ENCODE data around the gene LPP.

The LPP gene

DNA sequence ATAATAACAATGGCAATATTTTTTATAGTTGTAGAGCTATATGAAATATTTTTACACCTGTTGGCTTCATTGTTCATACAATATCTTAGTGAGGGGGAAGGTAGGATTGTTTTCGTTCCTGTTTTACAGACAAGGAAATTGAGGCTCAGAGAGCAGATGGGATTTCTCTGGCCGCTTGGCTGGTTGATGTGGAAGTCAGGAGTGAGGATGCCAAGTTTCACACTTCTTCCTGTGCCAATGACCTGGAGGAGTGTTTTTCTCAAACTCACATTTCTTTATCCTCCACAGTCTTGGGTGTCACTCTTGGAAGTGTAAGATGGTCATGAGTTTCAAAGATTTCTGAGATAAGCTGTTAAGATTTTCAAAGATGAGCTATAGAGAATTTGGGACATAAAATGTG is 50.6 kb downstream of the LPP start:
- no peak for DNase-seq (ENCODE audit: extremely low spot score)
- ChIA-PET CTCF (no interaction called here), POLR2A (no interaction called here)
- no peak for TF ChIP-seq CTBP1 (IDR thresholded peaks at IDR 0.05; ENCODE audit: borderline replicate concordance)
- TF ChIP-seq ARNT (IDR thresholded peaks at IDR 0.05), result no peak
- no peak for TF ChIP-seq L3MBTL2 (conservative IDR thresholded peaks at IDR 0.05)
- TF ChIP-seq FOXM1 (IDR thresholded peaks at IDR 0.05; ENCODE audit: borderline replicate concordance), result no peak
- TF ChIP-seq FOXA1 (IDR thresholded peaks at IDR 0.05), result no peak
- TF ChIP-seq HDGF (IDR thresholded peaks at IDR 0.05; ENCODE audit: borderline replicate concordance), result no peak
- TF ChIP-seq ZNF384 (IDR thresholded peaks at IDR 0.05), result no peak
- no peak for TF ChIP-seq SP1 (IDR thresholded peaks at IDR 0.05)
- no peak for TF ChIP-seq BHLHE40 (IDR thresholded peaks at IDR 0.05; ENCODE audit: borderline replicate concordance)
- TF ChIP-seq, protein P1, sequence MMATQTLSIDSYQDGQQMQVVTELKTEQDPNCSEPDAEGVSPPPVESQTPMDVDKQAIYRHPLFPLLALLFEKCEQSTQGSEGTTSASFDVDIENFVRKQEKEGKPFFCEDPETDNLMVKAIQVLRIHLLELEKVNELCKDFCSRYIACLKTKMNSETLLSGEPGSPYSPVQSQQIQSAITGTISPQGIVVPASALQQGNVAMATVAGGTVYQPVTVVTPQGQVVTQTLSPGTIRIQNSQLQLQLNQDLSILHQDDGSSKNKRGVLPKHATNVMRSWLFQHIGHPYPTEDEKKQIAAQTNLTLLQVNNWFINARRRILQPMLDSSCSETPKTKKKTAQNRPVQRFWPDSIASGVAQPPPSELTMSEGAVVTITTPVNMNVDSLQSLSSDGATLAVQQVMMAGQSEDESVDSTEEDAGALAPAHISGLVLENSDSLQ (IDR thresholded peaks at IDR 0.05), result no peak
- TF ChIP-seq SUZ12 (IDR thresholded peaks at IDR 0.05), result no peak
- no peak for TF ChIP-seq ELF4 (IDR thresholded peaks at IDR 0.05)

DNA sequence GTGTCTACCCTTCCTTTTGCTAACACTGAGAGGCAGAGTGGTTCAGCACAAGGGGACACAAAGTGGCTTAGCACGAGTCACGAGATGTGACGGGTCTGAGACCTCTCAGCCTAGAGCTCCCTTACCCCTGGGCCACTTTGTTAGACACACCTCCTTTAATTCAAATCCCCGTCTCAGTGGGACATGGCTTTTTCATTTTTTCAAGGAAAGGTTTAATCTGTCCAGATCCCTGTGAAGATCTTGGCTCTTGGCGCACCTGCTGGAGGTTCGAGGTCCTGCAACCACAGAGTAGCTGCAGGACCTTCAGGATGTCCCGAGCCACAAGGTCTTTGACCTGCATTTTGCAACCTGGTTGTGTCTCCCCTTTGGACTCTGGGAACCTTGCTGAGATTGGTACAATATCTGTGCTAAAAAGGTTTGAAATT is 52.0 kb downstream of the LPP start:
- CTCF ChIA-PET, result interaction anchor here (0.7 to 1.2 kb wide), 2 partner anchors 14 to 97 kb away, joined by 3 read pairs; no protein-coding TSS in a partner anchor
- DNase-seq (ENCODE audit: extremely low spot score), result peak; percentile 24
- TF ChIP-seq SUZ12 (IDR thresholded peaks at IDR 0.05) (no peak), L3MBTL2 (conservative IDR thresholded peaks at IDR 0.05) (no peak), TARDBP (IDR thresholded peaks at IDR 0.05) (no peak), SP1 (IDR thresholded peaks at IDR 0.05) (no peak), ELF4 (IDR thresholded peaks at IDR 0.05) (no peak)
- POLR2A ChIA-PET, result no interaction called here

DNA sequence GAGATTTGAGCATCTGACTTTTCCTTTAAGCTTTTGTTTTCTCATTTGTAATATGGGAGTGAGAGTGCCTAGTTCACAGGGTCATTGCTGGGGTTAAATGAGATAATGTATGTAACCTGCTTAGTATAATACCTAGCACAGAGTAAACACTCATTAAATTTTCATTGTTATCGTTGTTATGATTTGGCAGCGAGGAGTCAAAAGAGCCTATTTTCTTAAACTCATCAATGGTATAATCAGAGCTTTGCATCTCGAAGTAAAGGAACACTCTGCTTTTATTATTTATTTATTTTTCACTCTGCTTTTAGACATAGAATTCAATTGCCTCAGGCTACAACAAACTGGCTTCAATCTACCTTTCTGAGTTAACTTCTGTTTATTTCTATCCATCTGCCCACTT is 52.8 kb downstream of the LPP start:
- TF ChIP-seq HDGF (IDR thresholded peaks at IDR 0.05; ENCODE audit: borderline replicate concordance) (no peak), SP1 (IDR thresholded peaks at IDR 0.05) (no peak), ELF4 (IDR thresholded peaks at IDR 0.05) (no peak), FOXA1 (IDR thresholded peaks at IDR 0.05) (no peak), TARDBP (IDR thresholded peaks at IDR 0.05) (no peak), BHLHE40 (IDR thresholded peaks at IDR 0.05; ENCODE audit: borderline replicate concordance) (no peak), FOXK2 (IDR thresholded peaks at IDR 0.05) (no peak), SUZ12 (IDR thresholded peaks at IDR 0.05) (no peak), L3MBTL2 (conservative IDR thresholded peaks at IDR 0.05) (no peak), LEF1 (IDR thresholded peaks at IDR 0.05; ENCODE audit: borderline replicate concordance) (no peak), FOXM1 (IDR thresholded peaks at IDR 0.05; ENCODE audit: borderline replicate concordance) (no peak), ZNF384 (IDR thresholded peaks at IDR 0.05) (no peak), NFRKB (IDR thresholded peaks at IDR 0.05) (no peak), ARNT (IDR thresholded peaks at IDR 0.05) (no peak), CTBP1 (IDR thresholded peaks at IDR 0.05; ENCODE audit: borderline replicate concordance) (no peak)
- TF ChIP-seq, protein P1 (IDR thresholded peaks at IDR 0.05), result no peak
- no peak for DNase-seq (ENCODE audit: extremely low spot score)
- ChIA-PET CTCF (interaction anchor here (0.7 kb wide), 1 partner anchor 14 kb away, joined by 3 read pairs; no protein-coding TSS in a partner anchor), POLR2A (no interaction called here)

DNA sequence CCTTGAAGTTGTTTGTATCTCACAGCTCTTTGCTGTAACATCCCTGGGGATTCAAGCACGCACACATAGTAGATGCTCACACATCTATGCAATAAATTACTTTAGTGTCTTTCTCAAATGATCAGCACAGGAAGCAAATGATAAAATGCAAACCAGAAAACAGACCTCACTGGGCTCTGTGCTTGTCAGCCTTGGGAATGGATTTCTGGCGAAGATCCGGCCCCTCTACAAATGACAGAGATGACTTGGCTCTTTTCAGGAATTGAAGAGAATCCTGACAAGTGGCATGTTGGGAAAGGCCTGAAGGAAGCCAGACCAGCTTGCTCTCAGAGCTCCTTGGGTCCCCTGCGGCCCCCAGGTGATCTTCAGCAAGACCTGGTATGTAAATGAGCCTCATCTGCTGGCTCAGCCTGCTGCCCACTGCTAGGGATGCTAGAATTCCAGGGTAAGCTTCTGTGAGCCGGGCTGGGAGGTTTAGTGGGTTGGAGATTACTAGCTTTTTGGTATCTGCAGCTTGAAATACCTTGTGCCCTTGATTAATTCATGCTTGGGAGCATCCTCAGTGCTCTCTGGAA is 54.1 kb downstream of the LPP start:
- TF ChIP-seq CTBP1 (IDR thresholded peaks at IDR 0.05; ENCODE audit: borderline replicate concordance), result no peak
- TF ChIP-seq FOXM1 (IDR thresholded peaks at IDR 0.05; ENCODE audit: borderline replicate concordance), result no peak
- TF ChIP-seq HDGF (IDR thresholded peaks at IDR 0.05; ENCODE audit: borderline replicate concordance), result no peak
- TF ChIP-seq NFRKB (IDR thresholded peaks at IDR 0.05), result no peak
- TF ChIP-seq FOXK2 (IDR thresholded peaks at IDR 0.05), result no peak
- TF ChIP-seq, protein P1 (IDR thresholded peaks at IDR 0.05), result no peak
- POLR2A ChIA-PET, result no interaction called here
- DNase-seq (ENCODE audit: extremely low spot score), result no peak
- CTCF ChIA-PET, result no interaction called here

DNA sequence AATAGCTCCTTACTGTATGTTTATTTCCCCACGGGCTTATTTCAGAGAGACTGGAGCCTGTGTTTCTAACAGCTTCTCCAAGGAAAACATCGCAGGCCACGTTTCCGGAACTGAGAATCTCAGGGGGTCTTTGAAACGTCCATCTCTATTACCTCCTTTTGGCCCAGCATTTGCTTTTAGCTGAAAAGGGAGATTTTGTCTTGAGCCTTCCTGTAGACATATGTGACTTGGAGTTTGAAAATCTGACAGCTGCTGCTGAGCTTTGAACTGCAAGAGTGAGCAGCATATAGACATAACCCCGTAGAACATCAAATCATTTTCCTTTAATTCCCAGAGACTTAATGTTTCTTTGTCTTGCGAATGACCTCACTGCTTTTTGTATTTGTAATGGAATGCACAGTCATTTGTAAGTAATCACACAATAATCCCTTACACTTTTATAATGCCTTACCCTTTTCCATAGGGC is 54.6 kb downstream of the LPP start:
- no peak for DNase-seq (ENCODE audit: extremely low spot score)
- ChIA-PET CTCF (interaction anchor here (0.6 kb wide), 1 partner anchor 275 kb away, joined by 3 read pairs; no protein-coding TSS in a partner anchor), POLR2A (no interaction called here)
- TF ChIP-seq NFRKB (IDR thresholded peaks at IDR 0.05) (no peak), ELF4 (IDR thresholded peaks at IDR 0.05) (no peak), L3MBTL2 (conservative IDR thresholded peaks at IDR 0.05) (no peak), BHLHE40 (IDR thresholded peaks at IDR 0.05; ENCODE audit: borderline replicate concordance) (no peak), TARDBP (IDR thresholded peaks at IDR 0.05) (no peak), ZNF384 (IDR thresholded peaks at IDR 0.05) (no peak), SP1 (IDR thresholded peaks at IDR 0.05) (no peak), SUZ12 (IDR thresholded peaks at IDR 0.05) (no peak), FOXM1 (IDR thresholded peaks at IDR 0.05; ENCODE audit: borderline replicate concordance) (no peak), ARNT (IDR thresholded peaks at IDR 0.05) (no peak), LEF1 (IDR thresholded peaks at IDR 0.05; ENCODE audit: borderline replicate concordance) (no peak), HDGF (IDR thresholded peaks at IDR 0.05; ENCODE audit: borderline replicate concordance) (no peak), FOXK2 (IDR thresholded peaks at IDR 0.05) (no peak), CTBP1 (IDR thresholded peaks at IDR 0.05; ENCODE audit: borderline replicate concordance) (no peak)
- TF ChIP-seq, protein P1 (IDR thresholded peaks at IDR 0.05), result no peak
